Activated CD8-positive, alpha-beta memory T cell treated with anti-CD3 and anti-CD28 coated beads for 36 hours (primary cell): ENCODE data around the gene SATB1. TPM values are rescaled to one million over a fixed set of nuclear protein-coding genes. Genes with fewer than 3 reads are reported as not detected.
"Not testable (repeated sequence)": the region's sequence is repeated elsewhere in the genome, so short reads cannot be mapped to it uniquely, and the experiment has no call there.

Experiments used
- CTCF ChIA-PET: fragments of 350-600 bp; sonication (Branson Sonifier 250); formaldehyde crosslinking; loops from one replicate; lab custom pipeline; 2021; ENCODE audit warnings: antibody characterized with exemption; lab: Charles Lee
- POLR2A ChIA-PET: fragments of 350-600 bp; sonication (Branson Sonifier 250); formaldehyde crosslinking; loops from one replicate; lab custom pipeline; 2021; ENCODE audit warnings: antibody characterized with exemption; lab: Charles Lee
- total RNA-seq, 2 experiments: library from RNA; stranded (reverse); gene quantifications; one replicate each; pipeline ENCODE4 v1.2.3, GENCODE V29; 2021

Gene SATB1
- 100 to 1,000 TPM; 159 to 172 TPM for total RNA-seq

- ChIA-PET CTCF (interaction anchor here (0.7 kb wide), 1 partner anchor 37 kb away, joined by 3 read pairs; no protein-coding TSS in a partner anchor), POLR2A (interaction anchor here (0.6 to 1.2 kb wide), 7 partner anchors 10 to 653 kb away, joined by 3 to 6 read pairs (median 4); no protein-coding TSS in a partner anchor)
These were observed at the start of gene SATB1 for GRCh38 chr3:18424729-18425640. Gene SATB1 (minus strand): TSS chr3:18425339. CDS start chr3:18420967, 4,372 bp downstream.

GRCh38 chr3:18474202-18474601 lies 49.1 kb upstream of the SATB1 start:
- CTCF ChIA-PET = no interaction called here
- POLR2A ChIA-PET = no interaction called here

GRCh38 chr3:18469775-18470174 lies 44.6 kb upstream of the SATB1 start:
- ChIA-PET CTCF (no interaction called here), POLR2A (no interaction called here)

GRCh38 chr3:18466136-18466535 lies 41.0 kb upstream of the SATB1 start:
- CTCF ChIA-PET = no interaction called here
- POLR2A ChIA-PET = no interaction called here

GRCh38 chr3:18454766-18455165 lies 29.6 kb upstream of the SATB1 start:
- CTCF ChIA-PET = no interaction called here
- POLR2A ChIA-PET = no interaction called here

GRCh38 chr3:18449618-18450017 lies 24.5 kb upstream of the SATB1 start:
- POLR2A ChIA-PET, CTCF ChIA-PET: not testable (repeated sequence)

- POLR2A ChIA-PET = interaction anchor here (0.5 to 1.7 kb wide), 3 partner anchors 26 to 294 kb away, joined by 3 to 4 read pairs (median 3); no protein-coding TSS in a partner anchor
These were observed 22.6 kb upstream of the SATB1 start for GRCh38 chr3:18447720-18448119.

GRCh38 chr3:18446149-18446825 lies 21.1 kb upstream of the SATB1 start:
- ChIA-PET CTCF (no interaction called here), POLR2A (interaction anchor here (0.5 to 1.7 kb wide), 6 partner anchors 9 to 295 kb away, joined by 3 to 5 read pairs (median 3); partner anchors contain the start of gene SATB1)

More at GRCh38 chr3:18447720-18448119, 22.6 kb upstream of the SATB1 start:
- CTCF ChIA-PET = no interaction called here

GRCh38 chr3:18445401-18446148 lies 20.4 kb upstream of the SATB1 start:
- CTCF ChIA-PET = no interaction called here

GRCh38 chr3:18444595-18445400 lies 19.7 kb upstream of the SATB1 start:
- CTCF ChIA-PET = interaction anchor here (0.7 to 1.0 kb wide), 2 partner anchors 86 to 294 kb away, joined by 3 to 4 read pairs; no protein-coding TSS in a partner anchor
- POLR2A ChIA-PET = interaction anchor here (0.6 to 1.8 kb wide), 6 partner anchors 8 to 271 kb away, joined by 3 to 8 read pairs (median 4); no protein-coding TSS in a partner anchor

More at GRCh38 chr3:18445401-18446148, 20.4 kb upstream of the SATB1 start:
- POLR2A ChIA-PET = interaction anchor here (0.8 to 1.8 kb wide), 7 partner anchors 9 to 296 kb away, joined by 3 to 8 read pairs (median 4); partner anchors contain the start of gene SATB1

- ChIA-PET POLR2A (interaction anchor here (1.0 to 1.8 kb wide), 6 partner anchors 15 to 272 kb away, joined by 3 to 8 read pairs (median 4); no protein-coding TSS in a partner anchor), CTCF (interaction anchor here (0.7 to 1.0 kb wide), 2 partner anchors 87 to 294 kb away, joined by 3 to 4 read pairs; no protein-coding TSS in a partner anchor)
These were observed 18.8 kb upstream of the SATB1 start for GRCh38 chr3:18443665-18444594.

GRCh38 chr3:18442756-18443664 lies 17.9 kb upstream of the SATB1 start:
- CTCF ChIA-PET = interaction anchor here (0.6 to 1.6 kb wide), 2 partner anchors 113 to 579 kb away, joined by 4 to 5 read pairs; no protein-coding TSS in a partner anchor
- POLR2A ChIA-PET = interaction anchor here (1.6 to 2.3 kb wide), 2 partner anchors 12 to 203 kb away, joined by 3 to 11 read pairs; no protein-coding TSS in a partner anchor

GRCh38 chr3:18441551-18441950 lies 16.4 kb upstream of the SATB1 start:
- ChIA-PET POLR2A (interaction anchor here (1.4 to 2.3 kb wide), 2 partner anchors 11 to 12 kb away, joined by 5 to 11 read pairs; no protein-coding TSS in a partner anchor), CTCF (interaction anchor here (1.6 kb wide), 1 partner anchor 114 kb away, joined by 4 read pairs; no protein-coding TSS in a partner anchor)

- ChIA-PET POLR2A (no interaction called here), CTCF (no interaction called here)
These were observed 15.1 kb upstream of the SATB1 start for GRCh38 chr3:18440066-18440722.

GRCh38 chr3:18439281-18439680 lies 14.1 kb upstream of the SATB1 start:
- ChIA-PET CTCF (no interaction called here), POLR2A (no interaction called here)
